Activated naive CD8-positive, alpha-beta T cell treated with anti-CD3 and anti-CD28 coated beads, Interleukin-2, amount 50 U/mL, for 16 hours (primary cell): ENCODE results near the gene KIF21B.

Experiments used
- DNase-seq: peaks from one replicate; pipeline ENCODE4 v3.0.0-alpha.2; 2020; ENCODE audit warnings: low read depth, low spot score

The KIF21B gene

GRCh38 chr1:201020721-201021629, 2.5 kb downstream of the KIF21B start:
- no peak for DNase-seq

- DNase-seq: no peak
Observed at GRCh38 chr1:201020040-201020591, 3.4 kb downstream of the KIF21B start.

GRCh38 chr1:201019321-201019977, 4.1 kb downstream of the KIF21B start:
- DNase-seq: peak; percentile 68

GRCh38 chr1:201017828-201018163, 5.7 kb downstream of the KIF21B start:
- DNase-seq: no peak

- DNase-seq: no peak
Observed at GRCh38 chr1:201016943-201017827, 6.3 kb downstream of the KIF21B start.

- DNase-seq: no peak
Observed at GRCh38 chr1:201016211-201016651, 7.3 kb downstream of the KIF21B start.

GRCh38 chr1:201015551-201016091, 7.9 kb downstream of the KIF21B start:
- DNase-seq: no peak

- no peak for DNase-seq
Observed at GRCh38 chr1:201014816-201015200, 8.7 kb downstream of the KIF21B start.

- no peak for DNase-seq
Observed at GRCh38 chr1:201013991-201014815, 9.3 kb downstream of the KIF21B start.

GRCh38 chr1:201013031-201013485, 10.5 kb downstream of the KIF21B start:
- no peak for DNase-seq

GRCh38 chr1:201011616-201012015, 11.9 kb downstream of the KIF21B start:
- DNase-seq: no peak

GRCh38 chr1:201009962-201010645, 13.4 kb downstream of the KIF21B start:
- DNase-seq: no peak

- no peak for DNase-seq
Observed at GRCh38 chr1:201008666-201009360, 14.7 kb downstream of the KIF21B start.

- DNase-seq: no peak
Observed at GRCh38 chr1:201007481-201007880, 16.0 kb downstream of the KIF21B start.

- no peak for DNase-seq
Observed at GRCh38 chr1:201006450-201006849, 17.1 kb downstream of the KIF21B start.

GRCh38 chr1:201004732-201005131, 18.8 kb downstream of the KIF21B start:
- no peak for DNase-seq

GRCh38 chr1:201004154-201004553, 19.4 kb downstream of the KIF21B start:
- DNase-seq: no peak

GRCh38 chr1:201002510-201002909, 21.0 kb downstream of the KIF21B start:
- no peak for DNase-seq

- DNase-seq: no peak
Observed at GRCh38 chr1:201001962-201002361, 21.6 kb downstream of the KIF21B start.
